NCI-H2081 (cell line): ENCODE data around the gene RAB21.
"Not testable (repeated sequence)": the region's sequence is repeated elsewhere in the genome, so short reads cannot be mapped to it uniquely, and the experiment has no call there.

Experiments
- DNase-seq, 2 experiments: peaks; one replicate each; lab custom pipeline; 2025; lab: John Stamatoyannopoulos, UW

Gene RAB21

GRCh38 chr12:71797531-71797930 lies 42.9 kb downstream of the RAB21 start:
- no peak for DNase-seq

DNA sequence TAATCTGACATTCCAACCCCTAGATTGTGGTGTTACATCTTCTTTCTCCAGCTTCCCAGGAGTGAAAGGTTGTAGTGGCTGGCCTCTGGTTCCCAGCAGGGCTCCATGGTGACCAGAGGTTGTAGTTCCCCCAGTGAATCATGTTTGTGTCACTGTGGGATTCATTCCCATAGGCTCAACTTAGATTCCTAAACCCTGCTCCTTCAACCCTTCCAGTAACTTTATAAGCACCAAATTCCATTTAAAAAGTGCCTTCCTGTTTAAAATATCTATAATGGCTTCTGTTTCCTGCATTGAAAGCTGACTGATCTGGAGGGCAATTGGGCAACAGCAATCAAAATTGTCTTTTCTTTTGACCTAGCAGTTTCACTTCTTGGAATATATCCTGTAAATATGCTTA lies 44.4 kb downstream of the RAB21 start:
- DNase-seq = no peak

- DNase-seq = no peak
These were observed 45.5 kb downstream of the RAB21 start for GRCh38 chr12:71800177-71800576.

DNA sequence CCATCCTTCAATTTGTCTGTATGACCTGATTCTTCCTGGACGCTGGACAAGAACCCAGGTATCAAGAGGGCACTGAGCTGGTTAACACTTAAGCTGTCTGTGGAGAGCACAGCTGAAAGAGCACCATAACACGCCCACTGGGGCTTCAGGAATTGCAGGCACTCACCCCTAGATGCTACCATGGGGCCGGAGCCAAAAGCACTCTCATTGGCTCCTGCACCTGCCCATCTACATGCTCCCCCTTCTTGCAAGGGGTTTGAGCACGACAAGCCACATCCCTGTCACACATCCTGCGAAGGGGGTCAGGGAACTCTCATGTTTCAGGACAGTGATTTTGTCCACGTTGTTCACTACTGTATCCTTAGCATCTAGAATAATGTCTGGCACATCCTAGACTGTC lies 49.8 kb downstream of the RAB21 start:
- no peak for DNase-seq

- DNase-seq = no peak
These were observed 56.3 kb downstream of the RAB21 start for GRCh38 chr12:71810921-71811320.

DNA sequence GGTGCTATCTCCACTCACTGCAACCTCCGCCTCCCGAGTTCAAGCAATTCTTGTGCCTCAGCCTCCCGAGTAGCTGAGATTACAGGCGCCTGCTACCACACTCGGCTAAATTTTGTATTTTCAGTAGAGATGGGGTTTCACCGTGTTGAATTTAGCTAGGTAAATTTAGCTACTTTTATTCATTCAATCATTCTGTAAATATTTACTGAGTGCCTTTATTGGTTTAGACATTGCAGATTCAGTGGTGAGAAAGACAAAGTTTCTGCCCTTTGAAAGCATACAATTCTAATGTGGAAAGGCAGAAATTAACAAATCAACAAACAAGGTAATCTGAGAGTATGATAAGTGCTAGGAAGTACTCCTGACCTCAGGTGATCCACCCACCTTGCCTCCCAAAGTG lies 60.6 kb downstream of the RAB21 start:
- peak in 1 of 2 experiments; percentile 13 for DNase-seq

- DNase-seq = not testable (repeated sequence)
These were observed 67.4 kb downstream of the RAB21 start for GRCh38 chr12:71822088-71822487.

DNA sequence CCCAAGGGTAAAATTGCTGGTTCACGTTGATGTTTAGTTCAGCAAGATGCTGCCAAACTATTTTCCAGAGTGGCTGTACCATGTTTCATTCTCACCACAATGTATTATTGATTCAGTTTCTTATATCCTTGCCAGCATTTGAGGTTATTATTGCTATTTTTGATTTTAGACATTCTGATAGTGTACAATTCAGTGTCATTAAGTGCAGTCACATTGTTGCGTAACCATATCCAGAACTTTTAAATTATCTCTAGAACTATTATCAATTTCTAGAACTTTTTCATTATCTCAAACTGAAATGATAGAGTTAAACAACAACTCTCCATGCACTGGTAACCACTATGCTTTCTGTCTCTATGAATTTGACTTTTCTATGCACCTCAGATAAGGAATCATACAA lies 74.2 kb downstream of the RAB21 start:
- DNase-seq = no peak

DNA sequence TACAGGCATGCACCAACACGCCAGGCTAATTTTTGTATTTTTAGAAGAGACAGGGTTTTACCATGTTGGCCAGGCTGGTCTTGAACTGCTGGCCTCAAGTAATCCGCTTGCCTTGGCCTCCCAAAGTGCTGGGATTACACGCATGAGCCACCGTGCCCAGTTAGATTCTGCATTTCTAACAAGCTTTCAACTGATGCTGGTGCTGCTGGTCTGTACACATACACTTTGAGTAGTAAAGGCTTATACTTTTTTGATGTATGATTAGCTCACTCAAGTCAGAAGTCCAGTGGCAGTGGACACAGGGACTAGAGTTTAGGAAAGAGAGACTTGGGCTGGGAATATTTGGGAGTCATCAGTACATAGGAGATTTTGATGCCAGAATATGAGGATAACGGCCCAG lies 82.7 kb downstream of the RAB21 start:
- DNase-seq = no peak

DNA sequence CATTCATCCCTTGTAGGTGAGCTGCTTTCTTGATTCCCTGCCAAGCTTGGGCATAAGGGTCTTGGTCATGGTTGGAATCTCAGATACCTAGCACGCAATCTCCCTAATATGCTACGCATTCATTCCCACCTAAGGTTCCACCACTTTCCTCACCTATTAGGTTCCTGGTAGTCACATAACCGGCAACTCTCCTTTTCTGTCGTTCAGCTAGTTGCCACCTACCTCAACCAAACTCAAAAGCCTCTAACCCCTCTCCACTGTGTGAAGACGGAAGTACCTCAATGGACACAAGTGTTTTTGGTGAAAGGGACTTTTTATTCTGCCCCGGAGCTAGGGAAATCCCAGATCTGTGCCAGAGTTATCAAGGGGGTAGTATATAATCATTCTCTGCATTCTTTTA lies 83.6 kb downstream of the RAB21 start:
- no peak for DNase-seq

DNA sequence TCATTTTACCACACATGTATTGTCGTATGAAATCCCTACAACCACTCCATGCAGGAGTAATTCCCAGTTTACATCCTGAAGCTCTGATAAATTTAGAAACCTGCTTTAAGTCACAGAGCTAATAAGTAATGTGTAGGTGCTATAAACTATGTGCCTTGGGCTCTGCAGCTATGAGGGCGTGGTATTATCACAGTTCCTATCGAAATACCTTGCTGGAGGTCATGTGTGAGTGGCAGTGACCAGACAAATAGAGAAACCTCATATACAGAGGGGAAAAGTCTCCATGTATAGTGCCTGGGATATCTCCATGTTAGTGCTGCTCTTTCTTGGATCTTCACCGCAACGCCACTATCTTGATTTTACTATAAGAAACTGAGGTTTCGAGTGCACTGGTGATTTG lies 84.0 kb downstream of the RAB21 start:
- DNase-seq = no peak

DNA sequence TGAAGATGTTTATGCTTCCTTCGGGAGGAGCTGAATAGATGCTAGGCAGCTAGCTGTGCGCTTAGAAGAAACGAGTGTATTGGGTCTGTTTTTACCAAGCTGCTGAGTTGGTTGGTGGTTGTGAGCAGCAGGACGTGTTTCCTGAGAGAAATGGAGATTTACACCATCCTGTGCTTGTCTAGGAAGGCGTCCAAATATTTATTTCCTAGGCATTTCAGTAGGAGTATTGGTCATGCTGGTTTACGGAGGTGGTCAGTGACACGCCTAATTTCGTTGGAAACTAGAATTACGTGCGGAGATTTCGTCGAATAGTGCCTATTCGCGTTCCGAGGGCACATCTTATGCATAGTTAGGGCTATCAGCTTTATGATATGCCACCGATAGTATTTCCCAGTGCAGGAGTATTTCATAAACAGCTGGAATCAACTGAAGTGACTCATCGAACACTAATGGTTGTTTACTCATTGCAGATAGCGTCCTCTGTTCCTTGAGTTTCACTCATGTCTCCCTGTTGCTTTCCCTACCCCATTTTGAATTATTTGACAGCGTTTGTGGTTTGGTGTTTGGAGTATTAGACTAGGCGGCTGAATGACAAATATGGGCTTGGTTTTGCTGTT lies 85.7 kb downstream of the RAB21 start:
- peak; percentile 2 to 37 for DNase-seq

DNA sequence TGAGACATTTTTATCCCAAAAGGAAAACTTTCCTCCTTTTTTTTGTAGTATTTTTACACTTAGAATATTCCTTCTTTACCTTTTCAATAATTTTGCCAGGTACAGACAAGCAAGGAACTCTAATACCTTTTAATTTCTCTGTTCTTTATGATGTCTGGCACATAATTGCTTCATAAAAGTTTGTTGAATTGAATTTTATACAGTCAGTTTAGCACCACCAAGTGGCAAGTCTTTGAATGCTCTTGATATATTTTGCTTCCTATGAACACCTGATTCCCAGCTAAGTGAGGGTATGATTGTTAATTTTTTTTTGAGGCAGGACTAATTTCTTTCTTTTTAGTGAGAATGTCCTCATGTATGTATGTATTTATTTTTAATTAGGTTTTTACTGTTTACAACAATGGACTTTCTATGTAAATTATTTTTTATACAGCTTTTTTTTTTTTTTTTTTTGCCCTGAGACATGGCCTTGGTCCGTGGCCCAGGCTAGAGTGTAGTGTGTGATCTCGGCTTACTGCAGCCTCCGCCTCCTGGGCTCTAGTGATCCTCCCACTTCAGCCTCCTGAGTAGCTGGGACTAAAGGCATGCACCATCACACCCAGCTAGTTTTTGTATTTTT lies 91.8 kb downstream of the RAB21 start:
- peak in 1 of 2 experiments; percentile 53 for DNase-seq

GRCh38 chr12:71848212-71848611 lies 93.5 kb downstream of the RAB21 start:
- DNase-seq = no peak

DNA sequence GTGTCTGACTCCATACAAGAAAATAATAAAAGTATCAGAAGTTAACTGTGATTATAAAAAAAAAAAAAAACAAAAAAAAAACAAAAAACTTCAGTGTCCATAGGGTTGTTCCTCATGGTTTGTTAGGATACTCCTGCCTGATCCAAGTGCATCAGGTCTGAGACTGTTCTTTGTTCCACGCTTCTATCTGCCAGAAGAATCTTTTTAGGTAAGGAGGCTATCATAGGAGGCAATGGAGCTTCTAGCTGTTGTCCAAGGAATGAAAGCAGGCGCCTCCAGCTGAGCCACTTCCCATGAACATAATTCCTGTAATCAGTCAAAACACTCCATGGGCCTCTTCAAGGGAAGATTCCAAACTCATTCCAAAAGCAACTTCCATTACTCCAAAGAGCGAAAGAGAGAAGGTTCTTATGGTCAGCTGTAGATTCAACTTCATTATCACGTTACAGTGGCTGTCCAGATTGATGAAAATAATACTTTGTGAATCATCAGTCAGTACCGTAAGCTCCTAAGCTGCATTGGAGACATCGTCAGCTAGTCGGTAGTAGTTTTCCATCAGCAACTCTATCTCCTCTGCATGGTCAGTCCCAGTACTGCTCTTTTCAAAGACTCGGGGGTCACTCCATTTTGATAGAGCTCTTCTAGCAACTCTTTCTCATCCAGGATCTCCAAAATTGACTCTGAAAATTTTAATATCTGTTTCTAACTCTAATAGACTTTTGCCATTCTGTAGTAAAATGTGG lies 94.6 kb downstream of the RAB21 start:
- no peak for DNase-seq
